ENCODE data around the gene ADPRH.

DNA sequence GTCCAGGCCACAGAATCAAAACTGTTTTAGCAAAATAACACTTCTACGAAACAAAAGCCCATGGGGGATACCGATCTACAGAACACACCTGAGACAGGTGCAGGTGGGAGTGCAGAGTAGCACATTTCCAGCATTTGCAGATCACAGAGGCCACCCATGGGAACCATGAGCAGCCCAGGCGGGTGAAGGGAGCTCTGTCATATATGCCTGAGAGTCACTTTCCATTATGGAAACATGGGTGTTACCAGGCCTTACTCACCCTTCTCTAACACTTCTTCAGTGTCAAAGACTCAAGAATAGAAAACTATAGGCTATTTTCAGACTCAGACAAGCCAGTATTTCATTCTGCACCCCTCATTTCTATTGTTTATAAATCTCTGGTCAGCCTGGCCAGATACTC lies 21.9 kb downstream of the ADPRH start:
- TF ChIP-seq, protein P1, sequence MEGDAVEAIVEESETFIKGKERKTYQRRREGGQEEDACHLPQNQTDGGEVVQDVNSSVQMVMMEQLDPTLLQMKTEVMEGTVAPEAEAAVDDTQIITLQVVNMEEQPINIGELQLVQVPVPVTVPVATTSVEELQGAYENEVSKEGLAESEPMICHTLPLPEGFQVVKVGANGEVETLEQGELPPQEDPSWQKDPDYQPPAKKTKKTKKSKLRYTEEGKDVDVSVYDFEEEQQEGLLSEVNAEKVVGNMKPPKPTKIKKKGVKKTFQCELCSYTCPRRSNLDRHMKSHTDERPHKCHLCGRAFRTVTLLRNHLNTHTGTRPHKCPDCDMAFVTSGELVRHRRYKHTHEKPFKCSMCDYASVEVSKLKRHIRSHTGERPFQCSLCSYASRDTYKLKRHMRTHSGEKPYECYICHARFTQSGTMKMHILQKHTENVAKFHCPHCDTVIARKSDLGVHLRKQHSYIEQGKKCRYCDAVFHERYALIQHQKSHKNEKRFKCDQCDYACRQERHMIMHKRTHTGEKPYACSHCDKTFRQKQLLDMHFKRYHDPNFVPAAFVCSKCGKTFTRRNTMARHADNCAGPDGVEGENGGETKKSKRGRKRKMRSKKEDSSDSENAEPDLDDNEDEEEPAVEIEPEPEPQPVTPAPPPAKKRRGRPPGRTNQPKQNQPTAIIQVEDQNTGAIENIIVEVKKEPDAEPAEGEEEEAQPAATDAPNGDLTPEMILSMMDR (IDR thresholded peaks at IDR 0.05) = no peak
- TF ChIP-seq ZFX (IDR thresholded peaks at IDR 0.05; ENCODE audit: borderline replicate concordance) = no peak
